ENCODE measurements around the gene CYSTM1. TPM values are rescaled to one million over a fixed set of nuclear protein-coding genes. Genes with fewer than 3 reads are reported as not detected.

CYSTM1 gene
- total RNA-seq, 4 donors from 2014 or later, result 44.9 to 77.6 (median 63.5) TPM

DNA sequence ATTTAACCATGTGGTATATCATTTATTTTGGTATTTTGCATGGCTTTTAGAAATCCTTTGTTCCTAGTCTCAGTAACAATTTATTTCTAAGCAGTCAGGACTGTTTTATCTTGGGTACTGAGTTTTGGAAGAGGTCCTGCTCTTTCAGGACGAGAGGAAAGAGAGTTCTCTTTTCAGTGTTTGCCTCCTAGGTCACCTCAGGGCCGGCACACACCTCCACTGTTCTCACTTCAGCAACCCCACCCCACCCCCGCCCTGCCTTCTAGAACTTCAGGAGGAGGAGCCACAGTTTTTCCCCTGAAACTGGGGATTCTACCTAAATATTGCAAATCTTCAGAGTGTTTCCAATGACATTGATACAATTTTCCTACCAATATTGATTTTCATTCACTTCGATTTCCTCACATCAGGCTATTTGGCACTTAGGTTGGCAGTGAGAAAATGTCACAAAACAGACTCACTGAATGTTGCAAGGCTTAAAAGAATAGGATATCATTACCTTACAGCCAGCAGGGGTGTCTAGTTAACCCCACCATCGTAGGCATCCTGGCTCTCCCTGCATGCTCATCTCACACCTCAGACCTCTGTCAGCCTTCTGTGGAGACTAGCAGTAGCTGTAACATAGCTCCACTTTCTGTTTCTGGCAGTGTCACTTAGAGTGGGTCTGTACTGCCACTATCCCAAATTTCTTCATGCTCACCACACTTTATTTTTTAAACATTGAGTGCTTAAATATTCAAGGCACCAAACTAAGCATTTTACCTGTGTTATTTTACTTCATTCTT lies 43.8 kb upstream of the CYSTM1 start:
- DNase-seq (ENCODE audit: low spot score in 2 of 2), result no peak
- Histone ChIP-seq H3K4me1 (peaks cover 0 to 25% (median 9%) of the 10 kb centered on the region in 4 donors), H3K27ac (no peak overlapping the region), H3K9me3 (no peaks in the 10 kb centered on the region), H3K4me3 (no peak overlapping the region), H3K27me3 (no peaks in the 10 kb centered on the region), H3K36me3 (no peaks in the 10 kb centered on the region)
- TF ChIP-seq POLR2A (IDR thresholded peaks at IDR 0.05) (no peak), EP300 (IDR thresholded peaks at IDR 0.05) (no peak)
- TF ChIP-seq, protein P1, sequence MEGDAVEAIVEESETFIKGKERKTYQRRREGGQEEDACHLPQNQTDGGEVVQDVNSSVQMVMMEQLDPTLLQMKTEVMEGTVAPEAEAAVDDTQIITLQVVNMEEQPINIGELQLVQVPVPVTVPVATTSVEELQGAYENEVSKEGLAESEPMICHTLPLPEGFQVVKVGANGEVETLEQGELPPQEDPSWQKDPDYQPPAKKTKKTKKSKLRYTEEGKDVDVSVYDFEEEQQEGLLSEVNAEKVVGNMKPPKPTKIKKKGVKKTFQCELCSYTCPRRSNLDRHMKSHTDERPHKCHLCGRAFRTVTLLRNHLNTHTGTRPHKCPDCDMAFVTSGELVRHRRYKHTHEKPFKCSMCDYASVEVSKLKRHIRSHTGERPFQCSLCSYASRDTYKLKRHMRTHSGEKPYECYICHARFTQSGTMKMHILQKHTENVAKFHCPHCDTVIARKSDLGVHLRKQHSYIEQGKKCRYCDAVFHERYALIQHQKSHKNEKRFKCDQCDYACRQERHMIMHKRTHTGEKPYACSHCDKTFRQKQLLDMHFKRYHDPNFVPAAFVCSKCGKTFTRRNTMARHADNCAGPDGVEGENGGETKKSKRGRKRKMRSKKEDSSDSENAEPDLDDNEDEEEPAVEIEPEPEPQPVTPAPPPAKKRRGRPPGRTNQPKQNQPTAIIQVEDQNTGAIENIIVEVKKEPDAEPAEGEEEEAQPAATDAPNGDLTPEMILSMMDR (IDR thresholded peaks at IDR 0.05), result no peak
- 64 to 70% methylated on average over 5 of the region's 5 CpGs for whole genome bisulfite sequencing, 2 donors

DNA sequence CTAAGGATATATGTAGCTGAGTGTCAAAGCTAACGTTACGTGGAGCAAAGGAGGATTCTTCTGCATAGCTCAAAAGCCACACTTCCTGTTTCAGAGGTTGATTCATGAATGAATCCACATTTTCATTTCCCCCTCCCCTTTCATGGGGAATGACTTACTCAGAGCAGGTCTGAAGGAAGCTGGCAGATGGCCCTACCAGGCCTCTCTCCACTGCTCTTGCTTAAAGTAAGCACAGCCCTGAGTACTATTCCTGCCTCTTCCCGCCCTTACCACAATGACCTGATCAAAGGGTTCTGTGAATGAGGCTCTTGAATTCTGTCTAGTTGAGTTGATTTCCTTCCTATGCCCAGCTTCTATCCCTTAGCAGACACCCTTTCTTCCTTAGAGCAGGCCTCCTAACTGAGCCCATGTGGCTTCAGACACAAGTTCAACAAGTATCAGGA lies 43.0 kb upstream of the CYSTM1 start:
- Histone ChIP-seq H3K27me3 (no peaks in the 10 kb centered on the region), H3K4me1 (peaks cover 0 to 25% (median 9%) of the 10 kb centered on the region in 4 donors), H3K9me3 (no peaks in the 10 kb centered on the region), H3K4me3 (no peak overlapping the region), H3K27ac (no peak overlapping the region), H3K36me3 (no peaks in the 10 kb centered on the region)
- 59 to 69% methylated on average over 3 of the region's 3 CpGs for WGBS, 2 donors
- TF ChIP-seq EP300 (IDR thresholded peaks at IDR 0.05) (no peak), POLR2A (IDR thresholded peaks at IDR 0.05) (no peak)
- TF ChIP-seq, protein P1 (IDR thresholded peaks at IDR 0.05), result no peak
- DNase-seq (ENCODE audit: low spot score in 2 of 2), result no peak

DNA sequence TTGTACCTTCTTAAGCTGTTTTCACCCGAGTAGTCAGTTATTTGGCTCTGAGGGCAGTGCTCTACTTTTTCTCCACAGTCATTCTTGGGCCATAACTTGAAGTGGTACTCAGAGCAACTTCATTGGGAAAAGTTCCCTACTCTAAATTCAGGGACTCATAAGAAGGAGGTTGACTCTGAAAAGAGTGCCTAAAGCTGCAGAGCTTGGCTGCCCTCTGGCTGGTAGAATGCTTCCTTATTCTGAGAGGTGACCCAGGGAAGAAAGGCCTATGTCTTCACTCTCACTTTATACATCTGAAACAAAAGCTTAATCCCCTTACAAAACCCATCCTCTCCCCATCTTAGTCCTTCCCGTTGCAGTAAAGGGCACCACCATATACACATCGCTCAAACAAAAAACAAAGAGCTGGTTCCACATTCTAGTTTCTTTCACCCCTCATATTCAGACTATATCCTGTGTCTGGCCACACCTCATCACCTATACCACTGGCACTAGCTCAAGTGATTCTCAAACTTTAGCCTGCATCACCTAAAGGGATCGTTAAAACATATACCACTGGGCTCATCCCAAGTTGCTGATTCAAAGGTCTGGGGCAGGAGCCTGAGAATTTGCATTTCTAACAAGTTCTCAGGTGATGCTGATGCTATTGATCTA lies 41.3 kb upstream of the CYSTM1 start:
- 85 to 88% methylated on average over 4 of the region's 4 CpGs for WGBS, 2 donors
- TF ChIP-seq, protein P1 (IDR thresholded peaks at IDR 0.05), result no peak
- TF ChIP-seq EP300 (IDR thresholded peaks at IDR 0.05), result no peak
- TF ChIP-seq POLR2A (IDR thresholded peaks at IDR 0.05), result no peak
- no peak for DNase-seq (ENCODE audit: low spot score in 2 of 2)

DNA sequence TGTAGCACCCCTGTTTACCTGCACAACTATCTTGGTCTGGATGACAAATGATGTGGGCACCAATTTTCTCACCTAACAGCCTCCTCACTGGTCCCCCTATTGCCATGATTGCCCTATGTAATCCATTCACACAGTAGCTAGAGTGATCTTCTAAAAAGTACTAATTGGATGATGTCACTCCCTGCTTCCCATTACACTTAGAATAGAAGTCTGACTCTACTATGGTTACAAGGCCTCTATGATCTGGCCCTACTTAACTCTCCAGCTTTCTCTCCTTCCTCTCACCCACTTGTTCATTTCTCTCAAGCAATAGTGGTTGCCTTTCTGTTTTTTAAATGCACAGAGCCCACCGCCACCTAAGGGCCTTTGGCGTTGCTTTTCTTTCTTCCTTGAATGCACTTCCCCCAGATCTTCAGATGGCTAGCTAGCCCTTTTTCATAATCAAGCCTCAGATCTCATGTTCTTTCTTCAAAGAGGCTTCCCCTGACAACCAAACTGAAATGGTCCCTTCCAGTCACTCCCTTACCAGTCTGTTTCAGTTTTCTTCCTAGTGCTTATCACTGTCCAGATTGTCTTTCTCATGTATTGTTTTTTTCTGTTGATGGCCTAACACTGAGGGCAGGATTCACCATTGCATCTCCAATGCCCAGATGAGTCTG lies 40.6 kb upstream of the CYSTM1 start:
- Histone ChIP-seq H3K36me3 (no peaks in the 10 kb centered on the region), H3K27ac (no peak overlapping the region), H3K9me3 (no peaks in the 10 kb centered on the region), H3K4me1 (peaks cover 0 to 21% (median 9%) of the 10 kb centered on the region in 4 donors), H3K27me3 (no peaks in the 10 kb centered on the region), H3K4me3 (no peak overlapping the region)
- WGBS, 2 donors, result 88 to 98% methylated on average over 2 of the region's 2 CpGs
- no peak for DNase-seq (ENCODE audit: low spot score in 2 of 2)
- TF ChIP-seq, protein P1 (IDR thresholded peaks at IDR 0.05), result no peak
- TF ChIP-seq POLR2A (IDR thresholded peaks at IDR 0.05) (no peak), EP300 (IDR thresholded peaks at IDR 0.05) (no peak)

More for the DNA sequence above, 41.3 kb upstream of the CYSTM1 start:
- peaks cover 0 to 21% (median 9%) of the 10 kb centered on the region in 4 donors for H3K4me1 ChIP-seq
- H3K9me3 ChIP-seq, result no peaks in the 10 kb centered on the region
- no peaks in the 10 kb centered on the region for H3K27me3 ChIP-seq
- no peak overlapping the region for H3K4me3 ChIP-seq
- no peaks in the 10 kb centered on the region for H3K36me3 ChIP-seq
- H3K27ac ChIP-seq, result no peak overlapping the region
